ENCODE data around the gene TCF20.

DNA sequence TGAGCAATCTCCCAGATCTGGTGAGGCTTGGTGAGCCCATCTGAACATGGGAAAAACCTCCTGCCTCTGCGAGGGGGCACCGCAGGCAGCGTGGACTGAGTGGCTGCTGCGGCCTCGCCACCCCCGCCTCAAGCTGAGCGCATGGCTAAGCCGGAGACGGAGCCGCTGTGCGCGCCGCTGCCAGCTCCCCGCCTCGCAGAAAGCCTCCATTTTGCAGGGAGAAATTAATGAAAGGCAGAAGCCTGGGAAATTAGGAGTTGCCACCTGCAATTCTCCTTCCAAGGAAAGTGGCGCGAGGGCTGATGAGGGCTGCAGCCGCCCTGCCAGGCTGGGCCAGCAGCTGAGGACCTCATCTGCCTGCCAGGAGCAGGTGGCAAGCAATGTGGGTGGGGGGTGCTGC is 35.6 kb upstream of the TCF20 start:
- TF ChIP-seq, protein P1, sequence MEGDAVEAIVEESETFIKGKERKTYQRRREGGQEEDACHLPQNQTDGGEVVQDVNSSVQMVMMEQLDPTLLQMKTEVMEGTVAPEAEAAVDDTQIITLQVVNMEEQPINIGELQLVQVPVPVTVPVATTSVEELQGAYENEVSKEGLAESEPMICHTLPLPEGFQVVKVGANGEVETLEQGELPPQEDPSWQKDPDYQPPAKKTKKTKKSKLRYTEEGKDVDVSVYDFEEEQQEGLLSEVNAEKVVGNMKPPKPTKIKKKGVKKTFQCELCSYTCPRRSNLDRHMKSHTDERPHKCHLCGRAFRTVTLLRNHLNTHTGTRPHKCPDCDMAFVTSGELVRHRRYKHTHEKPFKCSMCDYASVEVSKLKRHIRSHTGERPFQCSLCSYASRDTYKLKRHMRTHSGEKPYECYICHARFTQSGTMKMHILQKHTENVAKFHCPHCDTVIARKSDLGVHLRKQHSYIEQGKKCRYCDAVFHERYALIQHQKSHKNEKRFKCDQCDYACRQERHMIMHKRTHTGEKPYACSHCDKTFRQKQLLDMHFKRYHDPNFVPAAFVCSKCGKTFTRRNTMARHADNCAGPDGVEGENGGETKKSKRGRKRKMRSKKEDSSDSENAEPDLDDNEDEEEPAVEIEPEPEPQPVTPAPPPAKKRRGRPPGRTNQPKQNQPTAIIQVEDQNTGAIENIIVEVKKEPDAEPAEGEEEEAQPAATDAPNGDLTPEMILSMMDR (IDR thresholded peaks at IDR 0.05): no peak
- TF ChIP-seq EP300 (IDR thresholded peaks at IDR 0.05): no peak
